Measurements from ENCODE around the gene RAB1B.
"Not testable (repeated sequence)": the region's sequence is repeated elsewhere in the genome, so short reads cannot be mapped to it uniquely, and the experiment has no call there.

The RAB1B gene

DNA sequence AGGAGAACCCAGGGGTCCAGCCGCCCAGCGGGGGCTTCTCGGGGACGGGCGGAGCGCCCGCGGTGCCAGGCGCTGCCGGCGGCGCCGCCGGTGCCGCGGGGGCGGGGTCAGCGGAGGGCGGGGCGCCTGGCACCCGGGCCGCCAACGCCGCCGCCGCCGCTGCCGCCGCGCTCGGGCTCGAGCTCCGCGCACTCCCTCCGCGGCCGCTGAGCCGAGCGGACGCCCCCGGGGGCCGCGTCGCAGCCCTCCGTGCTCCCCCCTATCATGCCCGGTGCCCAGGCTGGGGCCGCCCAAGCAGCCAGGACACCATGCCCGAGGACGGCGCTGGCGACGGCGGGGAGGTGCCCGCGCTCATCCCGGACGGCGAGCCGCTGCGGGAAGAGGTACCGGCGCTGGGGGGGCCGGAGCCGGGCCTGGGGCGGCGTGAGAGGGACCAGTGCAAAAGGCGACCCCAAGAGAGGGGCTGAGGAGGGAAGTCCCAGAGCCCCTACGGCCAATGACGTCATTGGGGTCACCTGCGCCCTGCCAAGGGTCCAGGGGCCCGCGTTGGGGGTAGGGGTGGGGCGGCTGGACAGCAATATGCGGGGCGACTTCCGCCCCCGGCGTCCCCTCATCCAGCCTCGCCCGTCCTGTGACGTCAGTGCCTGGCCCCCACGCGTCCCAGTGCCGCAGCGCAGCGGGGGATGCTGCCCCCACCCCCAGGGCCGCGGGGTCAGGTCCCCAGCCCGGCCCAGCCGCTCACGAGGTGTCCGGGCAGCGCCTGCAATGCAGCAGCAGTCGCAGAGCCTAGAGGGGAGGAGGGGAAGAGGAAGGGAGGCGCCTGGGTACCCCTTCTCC, 23.5 kb downstream of the RAB1B start, which contains the start of gene TMEM151A:
TMEM151A (plus strand) TSS at position 189 of the 837 bp plus-strand sequence; CDS start at position 309, 120 bp downstream.
- Mint-ChIP-seq H3K27ac (peak within 1 kb of the TSS; percentile 15), H3K4me1 (peaks cover 52% of the 10 kb centered on the region), H3K4me3 (peak within 1 kb of the TSS; percentile 88), H3K36me3 (peaks cover 21% of the 10 kb centered on the region), H3K9me3 (no peaks in the 10 kb centered on the region)
- ATAC-seq (no peak), DNase-seq (ENCODE audit: low spot score in 2 of 2) (no peak)

DNA sequence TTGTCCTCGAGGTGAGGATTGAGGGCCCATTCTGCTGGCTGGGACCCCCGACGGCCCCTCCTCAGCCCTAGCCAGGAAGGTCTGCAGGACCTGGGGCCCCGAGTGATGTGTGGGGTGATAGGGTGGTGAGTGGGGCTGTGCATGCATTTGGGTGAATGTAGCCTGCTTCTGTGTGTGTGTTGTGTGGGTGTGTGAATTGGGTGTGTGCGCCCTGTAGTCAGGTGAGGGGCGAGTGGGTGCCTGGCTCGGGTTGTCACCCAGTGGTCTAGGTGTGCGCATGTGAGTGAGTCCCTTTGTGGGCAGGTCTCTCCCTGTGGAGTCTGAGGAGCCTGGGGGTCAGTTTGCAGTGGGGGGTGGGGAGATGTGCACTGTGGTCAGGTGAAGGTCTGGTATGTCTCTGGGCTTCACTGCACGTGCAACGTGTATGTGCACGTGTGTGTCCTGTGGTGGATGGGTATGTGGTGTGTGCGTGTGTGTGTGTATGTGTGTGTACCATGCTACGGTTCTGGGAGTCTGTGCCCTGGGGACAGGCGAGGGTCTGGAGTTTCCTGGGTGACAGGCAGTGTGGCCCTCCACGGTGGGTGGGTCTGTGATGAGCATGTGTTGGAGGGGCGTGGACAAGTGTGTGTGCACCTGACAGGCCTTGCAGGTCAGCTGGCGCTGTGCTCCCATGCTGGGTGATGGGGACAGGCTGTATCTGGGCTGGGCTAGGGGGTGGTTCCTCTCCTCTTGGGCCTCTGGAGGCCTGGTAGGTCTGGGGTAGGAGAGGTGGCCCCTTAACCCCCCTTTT, 24.3 kb downstream of the RAB1B start:
- DNase-seq (ENCODE audit: low spot score in 2 of 2) (no peak), ATAC-seq (no peak)
- no peaks in the 10 kb centered on the region for H3K9me3 Mint-ChIP-seq
- peak overlapping the region; percentile 15 for H3K27ac Mint-ChIP-seq
- peak overlapping the region; percentile 35 for H3K4me3 Mint-ChIP-seq
- H3K36me3 Mint-ChIP-seq: peaks cover 21% of the 10 kb centered on the region
- H3K4me1 Mint-ChIP-seq: peaks cover 45% of the 10 kb centered on the region

DNA sequence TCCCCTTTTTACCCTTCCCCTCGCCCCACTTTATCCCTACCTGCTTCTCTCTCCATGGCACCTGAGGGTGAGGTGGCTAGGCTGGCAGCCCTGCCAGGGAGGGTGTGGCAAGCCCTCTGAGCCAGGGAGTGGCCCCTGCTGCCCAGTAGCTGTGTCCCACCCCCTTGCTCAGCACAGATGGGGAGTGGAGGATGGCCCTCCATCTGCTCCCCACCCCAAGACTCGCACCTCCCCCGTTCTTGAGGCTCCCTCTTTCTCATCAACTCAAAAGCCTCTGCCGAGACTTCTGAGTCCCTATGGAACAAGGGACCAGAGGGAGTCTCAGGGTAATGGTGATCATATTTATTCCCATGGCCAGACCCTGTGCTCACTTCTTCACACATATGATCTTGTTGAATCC, 24.9 kb downstream of the RAB1B start:
- H3K27ac Mint-ChIP-seq: no peak overlapping the region
- no peaks in the 10 kb centered on the region for H3K9me3 Mint-ChIP-seq
- peaks cover 39% of the 10 kb centered on the region for H3K4me1 Mint-ChIP-seq
- ATAC-seq (no peak), DNase-seq (ENCODE audit: low spot score in 2 of 2) (no peak)
- peak overlapping the region; percentile 35 for H3K4me3 Mint-ChIP-seq
- peaks cover 14% of the 10 kb centered on the region for H3K36me3 Mint-ChIP-seq

DNA sequence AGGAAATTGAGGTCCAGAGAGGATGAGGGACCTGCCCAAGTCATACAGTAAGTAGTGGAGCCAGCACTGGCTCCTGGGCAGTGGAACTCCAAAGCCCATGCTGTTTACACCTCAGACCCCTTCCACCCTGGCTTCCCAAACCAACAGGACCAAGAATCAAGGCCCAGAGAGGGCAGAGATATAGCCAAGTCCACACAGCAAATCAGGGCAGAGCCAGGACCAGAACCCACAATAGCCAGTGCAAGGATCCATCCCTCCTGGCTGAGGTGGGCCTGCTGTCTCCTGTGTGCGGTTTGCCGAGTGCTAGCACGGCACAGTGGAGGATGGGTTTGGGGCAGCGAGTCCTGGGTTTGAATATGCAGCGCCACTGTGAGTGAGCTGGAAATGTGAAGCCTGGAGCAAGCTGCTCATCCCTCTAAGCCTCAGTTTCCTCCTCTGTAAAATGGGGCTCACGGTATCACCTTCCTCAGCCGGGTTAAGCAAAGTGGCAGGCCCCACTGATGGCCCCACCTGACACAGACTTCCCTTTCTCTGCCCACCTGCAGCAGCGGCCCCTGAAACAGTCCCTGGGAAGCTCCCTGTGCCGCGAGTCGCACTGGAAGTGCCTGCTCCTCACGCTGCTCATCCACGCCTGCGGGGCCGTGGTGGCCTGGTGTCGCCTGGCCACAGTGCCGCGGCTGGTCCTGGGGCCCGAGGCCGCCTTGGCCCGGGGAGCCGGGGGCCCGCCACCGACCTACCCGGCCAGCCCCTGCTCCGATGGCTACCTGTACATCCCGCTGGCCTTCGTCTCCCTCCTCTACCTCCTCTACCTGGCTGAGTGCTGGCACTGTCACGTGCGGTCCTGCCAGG, 25.6 kb downstream of the RAB1B start:
- peaks cover 35% of the 10 kb centered on the region for H3K4me1 Mint-ChIP-seq
- no peak overlapping the region for H3K27ac Mint-ChIP-seq
- no peaks in the 10 kb centered on the region for H3K9me3 Mint-ChIP-seq
- H3K36me3 Mint-ChIP-seq: peaks cover 8% of the 10 kb centered on the region
- no peak overlapping the region for H3K4me3 Mint-ChIP-seq
- ATAC-seq: no peak
- DNase-seq (ENCODE audit: low spot score in 2 of 2): no peak

DNA sequence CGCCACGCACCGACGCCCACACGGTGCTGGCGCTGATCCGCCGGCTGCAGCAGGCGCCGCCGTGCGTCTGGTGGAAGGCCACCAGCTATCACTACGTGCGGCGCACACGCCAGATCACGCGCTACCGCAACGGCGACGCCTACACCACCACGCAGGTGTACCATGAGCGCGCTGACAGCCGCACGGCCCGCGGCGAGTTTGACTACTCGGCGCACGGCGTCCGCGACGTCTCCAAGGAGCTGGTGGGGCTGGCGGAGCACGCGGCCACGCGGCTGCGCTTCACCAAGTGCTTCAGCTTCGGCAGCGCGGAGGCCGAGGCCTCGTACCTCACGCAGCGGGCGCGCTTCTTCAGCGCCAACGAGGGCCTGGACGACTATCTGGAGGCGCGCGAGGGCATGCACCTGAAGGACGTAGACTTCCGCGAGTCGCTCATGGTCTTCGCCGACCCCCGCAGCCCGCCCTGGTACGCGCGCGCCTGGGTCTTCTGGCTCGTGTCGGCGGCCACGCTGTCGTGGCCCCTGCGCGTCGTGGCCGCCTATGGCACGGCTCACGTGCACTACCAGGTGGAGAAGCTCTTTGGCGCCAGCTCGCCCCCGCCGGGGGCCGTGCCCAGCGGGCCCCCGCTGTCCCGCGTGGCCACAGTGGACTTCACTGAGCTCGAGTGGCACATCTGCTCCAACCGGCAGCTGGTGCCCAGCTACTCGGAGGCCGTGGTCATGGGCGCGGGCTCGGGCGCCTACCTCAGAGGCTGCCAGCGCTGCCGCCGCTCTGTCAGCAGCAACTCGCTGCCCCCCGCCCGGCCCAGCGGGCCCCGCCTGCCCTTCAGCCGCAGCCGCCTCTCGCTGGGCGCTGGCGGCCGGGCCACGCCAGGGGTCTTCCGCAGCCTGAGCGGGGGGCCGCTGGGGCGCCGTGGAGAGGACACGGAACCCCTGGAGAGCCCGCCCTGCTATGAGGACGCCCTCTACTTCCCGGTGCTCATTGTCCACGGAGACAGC, 26.5 kb downstream of the RAB1B start:
- DNase-seq (ENCODE audit: low spot score in 2 of 2) (no peak), ATAC-seq (no peak)
- H3K9me3 Mint-ChIP-seq: no peaks in the 10 kb centered on the region
- peaks cover 26% of the 10 kb centered on the region for H3K4me1 Mint-ChIP-seq
- no peak overlapping the region for H3K4me3 Mint-ChIP-seq
- no peak overlapping the region for H3K27ac Mint-ChIP-seq
- no peaks in the 10 kb centered on the region for H3K36me3 Mint-ChIP-seq

DNA sequence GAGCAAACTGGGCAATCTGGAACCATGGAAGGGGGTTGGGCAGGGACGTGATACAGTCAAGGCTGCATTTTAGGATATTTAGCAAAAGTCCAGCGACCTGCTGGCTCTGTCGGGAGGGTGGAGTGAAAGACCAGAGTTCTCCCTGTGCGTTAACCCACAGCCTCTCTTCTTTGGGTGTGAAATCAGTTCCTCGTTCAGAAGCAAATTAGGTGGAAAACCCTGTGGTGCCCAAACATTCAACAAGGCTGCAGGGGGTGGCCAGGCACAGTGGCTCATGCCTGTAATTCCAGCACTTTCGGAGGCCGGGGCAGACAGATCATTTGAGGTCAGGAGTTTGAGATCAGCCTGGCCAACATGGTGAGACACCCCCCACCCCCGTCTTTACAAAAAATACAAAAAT, 29.2 kb downstream of the RAB1B start:
- Mint-ChIP-seq H3K9me3 (no peaks in the 10 kb centered on the region), H3K36me3 (no peaks in the 10 kb centered on the region), H3K4me3 (no peak overlapping the region), H3K27ac (no peak overlapping the region), H3K4me1 (peaks cover 9% of the 10 kb centered on the region)
- ATAC-seq (no peak), DNase-seq (ENCODE audit: low spot score in 2 of 2) (no peak)

DNA sequence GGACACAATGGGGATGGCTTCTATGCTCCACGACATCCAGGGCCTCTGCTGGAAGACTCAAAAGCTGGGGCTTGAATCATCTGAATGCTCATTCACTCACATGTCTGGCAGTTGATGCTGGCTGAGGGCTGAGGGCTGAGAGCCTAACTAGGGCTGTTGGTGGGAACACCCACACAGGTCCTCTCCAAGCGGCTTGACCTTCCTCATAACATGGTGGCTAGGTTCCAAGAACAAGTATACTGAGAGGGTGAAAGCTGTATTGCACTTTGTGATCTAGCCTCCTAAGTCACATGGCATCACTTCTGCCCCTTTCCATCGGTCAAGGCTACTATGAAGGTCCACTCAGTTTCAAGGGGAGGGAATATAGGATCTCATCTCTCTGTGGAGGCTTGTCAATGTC, 30.7 kb downstream of the RAB1B start:
- no peaks in the 10 kb centered on the region for H3K9me3 Mint-ChIP-seq

DNA sequence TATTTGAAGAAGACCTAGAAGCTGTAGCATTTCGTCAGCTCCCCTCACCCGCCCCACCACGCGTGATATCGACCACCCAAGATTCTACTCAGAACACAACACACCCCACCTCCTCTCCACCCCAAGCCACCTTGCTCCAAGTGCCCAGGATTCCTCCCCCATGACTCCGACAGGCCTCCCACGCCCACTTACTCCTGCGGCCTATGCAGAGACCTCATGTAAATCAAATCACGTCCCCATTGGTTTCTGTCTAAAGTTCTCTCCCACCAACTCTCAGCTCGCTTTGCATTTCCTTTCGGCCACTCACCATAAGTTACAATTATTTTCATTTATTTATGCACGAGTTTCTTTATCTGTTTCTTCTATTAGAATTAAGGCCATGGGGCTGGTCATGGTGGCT, 34.2 kb downstream of the RAB1B start:
- ATAC-seq (no peak), DNase-seq (ENCODE audit: low spot score in 2 of 2) (no peak)
- H3K27ac Mint-ChIP-seq: no peak overlapping the region
- no peaks in the 10 kb centered on the region for H3K36me3 Mint-ChIP-seq
- H3K4me3 Mint-ChIP-seq: no peak overlapping the region
- H3K9me3 Mint-ChIP-seq: no peaks in the 10 kb centered on the region
- H3K4me1 Mint-ChIP-seq: no peaks in the 10 kb centered on the region

More for the DNA sequence above, 30.7 kb downstream of the RAB1B start:
- no peaks in the 10 kb centered on the region for H3K4me1 Mint-ChIP-seq
- DNase-seq (ENCODE audit: low spot score in 2 of 2) (no peak), ATAC-seq (no peak)
- no peaks in the 10 kb centered on the region for H3K36me3 Mint-ChIP-seq
- no peak overlapping the region for H3K27ac Mint-ChIP-seq
- H3K4me3 Mint-ChIP-seq: no peak overlapping the region

DNA sequence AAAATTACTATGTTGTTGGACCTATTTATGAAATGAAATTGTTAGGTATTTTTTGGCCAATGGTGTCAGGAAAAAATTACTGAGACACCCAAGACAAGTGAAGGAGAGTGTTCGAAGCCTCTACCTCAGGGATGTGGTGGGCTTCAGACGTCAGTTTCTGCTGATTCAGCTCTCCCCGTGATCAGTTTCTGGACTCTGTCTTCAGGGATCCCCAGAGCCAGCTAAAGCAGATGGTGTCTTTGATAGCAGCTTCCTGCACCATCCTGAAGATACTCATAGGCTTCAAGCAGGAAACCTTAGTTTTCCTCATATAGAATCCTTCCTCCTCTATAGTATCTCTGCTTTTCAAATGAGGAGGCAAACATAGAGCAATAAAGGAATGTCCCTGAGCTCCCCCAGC, 41.0 kb downstream of the RAB1B start:
- no peak overlapping the region for H3K27ac Mint-ChIP-seq
- no peaks in the 10 kb centered on the region for H3K9me3 Mint-ChIP-seq
- no peak for DNase-seq (ENCODE audit: low spot score in 2 of 2)
- ATAC-seq: no peak
- peaks cover 20% of the 10 kb centered on the region for H3K4me1 Mint-ChIP-seq
- no peaks in the 10 kb centered on the region for H3K36me3 Mint-ChIP-seq
- no peak overlapping the region for H3K4me3 Mint-ChIP-seq

DNA sequence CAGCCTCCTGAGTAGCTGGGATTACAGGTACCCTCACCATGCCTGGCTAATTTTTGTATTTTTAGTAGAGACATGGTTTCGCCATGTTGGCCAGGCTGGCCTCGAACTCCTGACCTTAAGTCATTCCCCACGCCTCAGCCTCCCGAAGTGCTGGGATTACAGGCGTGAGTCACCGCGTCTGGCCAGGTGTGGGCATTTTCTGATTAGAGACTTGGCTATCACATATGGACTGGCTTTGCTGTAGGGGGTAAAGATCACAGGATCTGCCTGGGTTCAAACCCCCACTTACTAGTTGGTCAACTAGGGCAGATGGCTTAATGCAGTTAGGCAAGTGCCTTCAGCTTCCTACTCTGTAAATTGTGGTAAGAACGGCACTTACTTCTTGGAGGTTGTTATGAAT, 41.9 kb downstream of the RAB1B start:
- Mint-ChIP-seq H3K4me1 (peaks cover 27% of the 10 kb centered on the region), H3K9me3 (no peaks in the 10 kb centered on the region), H3K27ac (no peak overlapping the region), H3K36me3 (no peaks in the 10 kb centered on the region), H3K4me3 (no peak overlapping the region)
- ATAC-seq (no peak), DNase-seq (ENCODE audit: low spot score in 2 of 2) (no peak)

DNA sequence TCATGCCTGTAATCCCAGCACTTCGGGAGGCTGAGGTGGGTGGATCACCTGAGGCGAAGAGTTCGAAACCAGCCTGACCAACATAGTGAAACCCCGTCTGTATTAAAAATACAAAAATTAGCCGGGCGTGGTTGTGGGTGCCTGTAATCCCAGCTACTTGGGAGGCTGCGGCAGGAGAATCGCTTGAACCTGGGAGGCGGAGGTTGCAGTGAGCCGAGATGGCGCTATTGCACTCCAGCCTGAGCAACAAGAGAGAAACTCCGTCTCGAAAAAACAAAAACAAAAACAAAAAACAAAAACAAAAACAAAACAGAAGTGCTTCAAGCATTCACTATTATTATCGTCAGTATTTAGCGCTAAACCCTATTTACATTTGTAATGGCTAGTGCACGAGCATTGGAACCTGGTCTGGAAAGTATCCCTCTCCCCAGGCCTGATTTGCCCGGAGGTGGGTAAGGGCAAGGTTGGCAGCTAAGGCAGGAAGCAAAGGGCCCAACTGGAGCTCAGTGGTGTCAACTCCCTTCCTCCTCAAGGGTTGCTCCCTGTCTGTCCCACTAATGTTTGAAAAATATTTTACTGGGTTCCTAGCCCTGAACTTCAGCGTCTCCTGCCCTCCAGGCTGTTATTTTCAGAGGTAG, 42.5 kb downstream of the RAB1B start:
- not testable (repeated sequence) for H3K36me3 Mint-ChIP-seq; ATAC-seq; H3K27ac Mint-ChIP-seq; DNase-seq (ENCODE audit: low spot score in 2 of 2); H3K9me3 Mint-ChIP-seq
- Mint-ChIP-seq H3K4me1 (peaks cover 33% of the 10 kb centered on the region), H3K4me3 (peak overlapping the region; percentile 88)

DNA sequence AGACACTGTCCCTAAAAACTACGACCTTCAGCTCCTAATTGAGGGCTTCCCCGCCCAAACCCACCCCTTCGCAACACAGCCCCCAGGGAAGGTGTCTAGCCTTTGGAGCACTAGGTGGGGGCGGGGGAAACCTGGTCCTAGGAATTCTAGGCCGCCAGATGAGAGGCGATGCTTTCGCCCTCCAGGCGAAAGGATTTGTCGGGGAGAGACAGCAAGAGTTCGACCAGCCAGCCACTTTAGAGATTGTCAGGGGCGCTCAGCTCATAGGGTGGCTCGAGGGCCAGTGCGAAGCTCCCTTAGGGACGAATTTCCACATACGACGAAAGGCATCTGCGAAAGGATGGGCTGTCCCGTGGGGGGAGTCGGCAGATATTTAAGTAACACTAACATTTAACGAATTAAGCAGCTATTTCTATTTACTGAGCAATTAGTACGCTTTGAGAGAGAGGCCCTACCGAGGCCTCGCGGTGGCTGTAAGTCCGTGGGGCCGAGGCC, 43.1 kb downstream of the RAB1B start:
- no peaks in the 10 kb centered on the region for H3K9me3 Mint-ChIP-seq
- H3K4me1 Mint-ChIP-seq: peaks cover 36% of the 10 kb centered on the region
- ATAC-seq (no peak), DNase-seq (ENCODE audit: low spot score in 2 of 2) (no peak)
- peak overlapping the region; percentile 88 for H3K4me3 Mint-ChIP-seq
- H3K27ac Mint-ChIP-seq: peak overlapping the region; percentile 96
- no peaks in the 10 kb centered on the region for H3K36me3 Mint-ChIP-seq

DNA sequence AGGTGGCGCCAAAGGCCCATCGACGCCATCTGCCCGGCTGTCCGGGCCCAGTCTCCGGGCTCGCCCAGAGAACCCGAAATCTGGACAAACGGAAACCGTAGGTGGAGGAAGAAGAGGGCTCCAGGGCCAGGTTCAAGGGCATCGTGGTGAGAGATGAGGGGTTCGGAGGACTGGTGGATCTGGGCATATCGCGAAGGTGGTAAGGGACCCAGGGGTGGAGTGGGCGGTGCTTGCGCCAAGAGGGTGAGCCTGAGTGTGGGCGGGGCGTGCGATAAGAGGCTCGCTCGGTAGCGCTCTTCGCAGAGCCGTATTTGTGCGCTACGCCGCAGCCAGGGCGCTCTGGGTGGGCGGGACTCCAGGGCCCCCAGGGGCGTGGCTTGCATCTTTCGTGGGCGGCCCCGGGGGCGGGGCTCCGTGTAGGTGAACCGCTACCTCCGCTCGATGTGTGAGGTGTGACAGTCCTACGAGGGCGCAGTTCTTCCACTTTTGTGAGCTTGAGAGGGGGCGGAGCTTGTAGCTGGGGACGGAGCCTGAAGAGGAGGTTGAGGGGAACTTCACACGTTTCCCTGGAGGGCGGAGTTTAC, 43.6 kb downstream of the RAB1B start:
- peak overlapping the region; percentile 88 for H3K4me3 Mint-ChIP-seq
- peak; percentile 97 for DNase-seq (ENCODE audit: low spot score in 2 of 2)
- no peaks in the 10 kb centered on the region for H3K36me3 Mint-ChIP-seq
- ATAC-seq: peak; percentile 85
- H3K9me3 Mint-ChIP-seq: no peaks in the 10 kb centered on the region
- peak overlapping the region; percentile 96 for H3K27ac Mint-ChIP-seq
- peaks cover 36% of the 10 kb centered on the region for H3K4me1 Mint-ChIP-seq
